Activated CD4-positive, alpha-beta memory T cell treated with anti-CD3 and anti-CD28 coated beads for 36 hours (primary cell): ENCODE measurements around the gene UBE2E2. TPM values are rescaled to one million over a fixed set of nuclear protein-coding genes. Genes with fewer than 3 reads are reported as not detected.

Experiments used
- CTCF ChIA-PET: fragments of 350-600 bp; sonication (Branson Sonifier 250); formaldehyde crosslinking; loops from one replicate; lab custom pipeline; 2021; ENCODE audit warnings: antibody characterized with exemption, inconsistent platforms; lab: Charles Lee
- POLR2A ChIA-PET: fragments of 350-600 bp; sonication (Branson Sonifier 250); formaldehyde crosslinking; loops from one replicate; lab custom pipeline; 2021; ENCODE audit warnings: antibody characterized with exemption; lab: Charles Lee
- DNase-seq: peaks from one replicate; pipeline ENCODE4 v3.0.0-alpha.2; 2020
- H3K27ac Mint-ChIP-seq: one replicate; pipeline ENCODE4 v1.8.0; 2021; ENCODE audit warnings: mixed read lengths
- H3K27me3 Mint-ChIP-seq: one replicate; pipeline ENCODE4 v1.8.0; 2021; ENCODE audit warnings: mixed read lengths
- H3K36me3 Mint-ChIP-seq: one replicate; pipeline ENCODE4 v1.8.0; 2021; ENCODE audit warnings: mixed read lengths
- H3K4me1 Mint-ChIP-seq: one replicate; pipeline ENCODE4 v1.8.0; 2021; ENCODE audit warnings: low read depth, mixed read lengths
- H3K4me3 Mint-ChIP-seq: one replicate; pipeline ENCODE4 v1.8.0; 2021; ENCODE audit warnings: mild to moderate bottlenecking, mixed read lengths
- H3K9me3 Mint-ChIP-seq: one replicate; pipeline ENCODE4 v1.8.0; 2021; ENCODE audit warnings: mixed read lengths
- intact Hi-C: fragments of 100-400 bp; cut with micrococcal nuclease; formaldehyde crosslinking; loops from one replicate; pipeline ENCODE4 v1.15.1; 2023
- total RNA-seq, 2 experiments: library from RNA; stranded (reverse); gene quantifications; one replicate each; pipeline ENCODE4 v1.2.3, GENCODE V29; 2021

UBE2E2 gene
- total RNA-seq, 2 experiments from 2014 or later, result 2.0 to 4.2 TPM

DNA sequence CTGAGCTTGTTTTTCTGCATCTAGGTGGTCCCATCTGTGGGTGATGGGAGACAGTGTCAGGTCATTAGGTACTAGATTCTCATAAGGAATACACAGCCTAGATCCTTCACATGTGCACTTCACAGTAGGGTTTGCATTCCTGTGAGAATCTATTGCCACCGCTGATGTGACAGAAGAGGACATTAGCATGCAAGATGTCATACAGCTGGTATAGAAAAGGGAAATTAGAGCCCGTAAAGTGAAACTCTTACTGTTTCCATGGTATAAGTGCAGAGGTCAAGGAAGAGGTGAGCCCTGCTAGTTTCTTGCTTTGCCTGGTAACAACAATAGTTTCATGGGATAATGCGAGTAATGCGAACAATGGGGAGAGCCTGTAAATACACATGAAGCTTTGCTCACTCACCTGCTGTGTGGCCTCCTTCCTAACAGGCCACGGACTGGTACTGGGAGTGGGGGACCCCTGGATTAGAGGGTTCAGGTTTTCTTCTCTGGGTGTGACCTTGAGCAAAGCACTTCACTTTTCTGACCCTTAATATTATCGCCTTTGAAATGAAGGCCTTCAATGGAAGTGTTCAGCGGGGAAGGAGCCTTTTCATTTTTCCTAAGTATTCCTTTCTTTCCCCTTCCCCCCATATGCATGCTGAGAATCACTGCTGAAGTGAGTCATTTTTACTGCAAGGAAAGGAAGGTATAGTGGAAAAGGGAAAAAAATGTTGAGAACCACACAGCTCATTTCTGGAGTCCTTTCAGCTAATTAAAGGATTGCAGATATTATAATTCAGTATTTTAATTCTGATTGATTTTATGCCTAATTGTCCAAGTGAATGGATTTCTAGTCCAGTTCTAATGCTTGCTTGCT is 286.4 kb downstream of the UBE2E2 start:
- intact Hi-C loops, result no loop called here
- ChIA-PET CTCF (no interaction called here), POLR2A (no interaction called here)
- no peaks in the 10 kb centered on the region for H3K27me3 Mint-ChIP-seq
- H3K9me3 Mint-ChIP-seq, result peaks cover 11% of the 10 kb centered on the region
- H3K4me1 Mint-ChIP-seq, result no peaks in the 10 kb centered on the region
- no peak overlapping the region for H3K4me3 Mint-ChIP-seq
- DNase-seq, result no peak
- no peaks in the 10 kb centered on the region for H3K36me3 Mint-ChIP-seq
- no peak overlapping the region for H3K27ac Mint-ChIP-seq

DNA sequence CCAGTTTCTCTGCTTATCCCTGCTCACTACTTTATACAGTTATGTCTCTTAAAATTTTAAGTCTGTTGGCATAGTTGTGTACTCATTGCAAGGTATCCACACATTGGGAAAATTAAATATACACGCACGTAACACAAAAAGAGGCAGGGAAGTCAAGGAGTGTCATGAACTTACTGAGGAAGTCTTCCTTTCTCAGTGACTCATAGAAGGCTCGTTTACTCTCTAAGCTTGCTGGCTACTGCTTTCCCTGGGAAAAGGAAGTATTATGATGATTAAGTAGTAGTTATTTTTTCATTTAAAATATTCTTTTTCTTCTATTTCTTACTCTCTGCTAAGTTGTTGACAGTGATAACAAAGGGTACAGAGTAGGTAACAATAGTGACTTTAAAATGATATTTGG is 287.3 kb downstream of the UBE2E2 start:
- no peak for DNase-seq
- ChIA-PET POLR2A (no interaction called here), CTCF (no interaction called here)
- Mint-ChIP-seq H3K36me3 (no peaks in the 10 kb centered on the region), H3K4me3 (no peak overlapping the region), H3K27ac (no peak overlapping the region), H3K27me3 (no peaks in the 10 kb centered on the region), H3K4me1 (no peaks in the 10 kb centered on the region), H3K9me3 (peaks cover 6% of the 10 kb centered on the region)
- intact Hi-C loops, result no loop called here

GRCh38 chr3:23492057-23492456 is 288.9 kb downstream of the UBE2E2 start:
- CTCF ChIA-PET, result no interaction called here

GRCh38 chr3:23493889-23494288 is 290.8 kb downstream of the UBE2E2 start:
- no peak for DNase-seq
- intact Hi-C loops, result no loop called here
- Mint-ChIP-seq H3K27ac (no peak overlapping the region), H3K4me1 (no peaks in the 10 kb centered on the region), H3K4me3 (no peak overlapping the region), H3K36me3 (no peaks in the 10 kb centered on the region), H3K9me3 (no peaks in the 10 kb centered on the region), H3K27me3 (no peaks in the 10 kb centered on the region)
- ChIA-PET CTCF (no interaction called here), POLR2A (no interaction called here)

More at GRCh38 chr3:23492057-23492456, 288.9 kb downstream of the UBE2E2 start:
- Mint-ChIP-seq H3K27me3 (no peaks in the 10 kb centered on the region), H3K27ac (no peak overlapping the region), H3K36me3 (no peaks in the 10 kb centered on the region), H3K9me3 (no peaks in the 10 kb centered on the region), H3K4me1 (no peaks in the 10 kb centered on the region), H3K4me3 (no peak overlapping the region)
- DNase-seq, result no peak
- intact Hi-C loops, result no loop called here
- POLR2A ChIA-PET, result no interaction called here

- POLR2A ChIA-PET, result no interaction called here
- intact Hi-C loops, result no loop called here
- CTCF ChIA-PET, result no interaction called here
These were observed 291.8 kb downstream of the UBE2E2 start for GRCh38 chr3:23494967-23495366.

GRCh38 chr3:23495507-23495906 is 292.4 kb downstream of the UBE2E2 start:
- POLR2A ChIA-PET, result no interaction called here
- DNase-seq, result no peak
- H3K27me3 Mint-ChIP-seq, result no peaks in the 10 kb centered on the region
- CTCF ChIA-PET, result no interaction called here
- H3K27ac Mint-ChIP-seq, result no peak overlapping the region
- no peaks in the 10 kb centered on the region for H3K9me3 Mint-ChIP-seq
- intact Hi-C loops, result no loop called here
- no peaks in the 10 kb centered on the region for H3K36me3 Mint-ChIP-seq
- H3K4me1 Mint-ChIP-seq, result no peaks in the 10 kb centered on the region
- no peak overlapping the region for H3K4me3 Mint-ChIP-seq

More at GRCh38 chr3:23494967-23495366, 291.8 kb downstream of the UBE2E2 start:
- no peak overlapping the region for H3K27ac Mint-ChIP-seq
- no peaks in the 10 kb centered on the region for H3K36me3 Mint-ChIP-seq
- DNase-seq, result no peak
- H3K4me1 Mint-ChIP-seq, result no peaks in the 10 kb centered on the region
- no peaks in the 10 kb centered on the region for H3K9me3 Mint-ChIP-seq
- no peaks in the 10 kb centered on the region for H3K27me3 Mint-ChIP-seq
- H3K4me3 Mint-ChIP-seq, result no peak overlapping the region

DNA sequence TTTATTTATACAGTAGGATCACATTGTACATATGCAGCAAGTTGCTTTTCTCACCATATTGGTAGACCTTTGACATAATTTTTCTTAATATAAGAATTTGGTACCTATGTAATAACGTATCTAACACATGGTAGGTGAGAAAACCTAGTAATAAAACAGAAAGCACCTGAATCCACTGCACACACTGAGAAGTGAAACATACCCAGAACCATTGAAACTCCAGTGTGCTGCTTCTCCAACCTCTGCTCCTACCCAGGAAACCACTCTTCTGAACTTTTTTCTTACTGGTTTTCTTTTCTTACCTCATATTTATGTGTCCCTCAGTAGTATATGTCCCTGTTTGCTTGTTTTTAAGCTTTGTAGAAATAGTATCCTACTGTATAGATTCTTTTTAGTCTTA is 293.0 kb downstream of the UBE2E2 start:
- Mint-ChIP-seq H3K27me3 (no peaks in the 10 kb centered on the region), H3K9me3 (no peaks in the 10 kb centered on the region), H3K27ac (no peak overlapping the region), H3K36me3 (no peaks in the 10 kb centered on the region), H3K4me1 (no peaks in the 10 kb centered on the region), H3K4me3 (no peak overlapping the region)
- ChIA-PET POLR2A (no interaction called here), CTCF (no interaction called here)
- no peak for DNase-seq
- intact Hi-C loops, result no loop called here

DNA sequence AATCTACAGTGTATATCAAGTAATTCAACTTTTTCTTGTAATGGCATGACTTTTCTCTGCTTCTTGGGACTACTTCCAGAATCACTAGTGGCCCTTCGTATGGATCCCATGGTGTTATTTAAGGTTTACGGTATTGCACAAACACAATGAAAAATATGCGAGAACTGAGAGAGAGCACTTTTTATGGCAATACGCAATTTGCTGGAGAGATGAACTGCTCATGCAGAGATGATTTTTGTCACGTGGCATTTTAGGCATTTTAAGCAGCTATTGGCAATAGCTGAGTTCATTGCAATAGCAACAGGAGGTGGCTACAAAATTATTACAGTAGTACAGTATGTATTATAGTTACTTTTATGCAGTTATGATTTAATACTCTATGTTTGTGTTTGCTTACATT is 294.0 kb downstream of the UBE2E2 start:
- Mint-ChIP-seq H3K9me3 (no peaks in the 10 kb centered on the region), H3K27me3 (no peaks in the 10 kb centered on the region), H3K27ac (no peak overlapping the region), H3K4me3 (no peak overlapping the region), H3K36me3 (no peaks in the 10 kb centered on the region), H3K4me1 (no peaks in the 10 kb centered on the region)
- ChIA-PET POLR2A (no interaction called here), CTCF (no interaction called here)
- intact Hi-C loops, result no loop called here
- DNase-seq, result no peak

DNA sequence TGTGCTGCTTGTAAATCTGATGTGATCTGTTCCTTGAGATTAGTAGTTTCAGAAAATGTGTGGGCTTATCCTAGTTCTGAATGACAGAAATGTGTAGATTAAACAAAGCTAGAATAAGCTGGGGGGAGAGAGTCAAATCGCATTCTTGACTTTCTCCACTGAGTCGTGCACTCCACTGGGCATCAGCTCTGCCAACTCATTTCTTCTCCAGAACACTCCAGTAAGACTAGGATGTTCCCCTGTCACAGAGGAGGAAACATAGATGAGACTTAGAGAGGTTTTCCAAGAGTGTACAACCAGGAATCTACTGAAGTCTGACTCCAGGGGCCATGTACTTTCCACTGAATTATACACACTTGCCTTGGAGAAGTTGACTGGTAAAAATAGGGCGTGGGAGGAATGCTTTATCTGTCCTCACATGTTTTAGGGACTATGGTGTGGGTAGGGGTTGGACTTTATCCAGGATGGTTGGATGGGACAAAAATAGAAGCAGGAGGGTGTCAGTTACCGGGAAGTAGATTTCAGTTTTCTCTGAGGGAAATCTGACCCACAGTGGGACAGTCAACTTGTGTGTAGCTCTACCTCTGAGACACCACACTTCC is 298.2 kb downstream of the UBE2E2 start:
- POLR2A ChIA-PET, result no interaction called here
- Mint-ChIP-seq H3K27me3 (no peaks in the 10 kb centered on the region), H3K27ac (no peak overlapping the region), H3K4me1 (no peaks in the 10 kb centered on the region), H3K9me3 (no peaks in the 10 kb centered on the region), H3K4me3 (no peak overlapping the region), H3K36me3 (no peaks in the 10 kb centered on the region)
- intact Hi-C loops, result no loop called here
- no peak for DNase-seq
- CTCF ChIA-PET, result no interaction called here

GRCh38 chr3:23508464-23508863 is 305.3 kb downstream of the UBE2E2 start:
- ChIA-PET POLR2A (no interaction called here), CTCF (no interaction called here)
- H3K27ac Mint-ChIP-seq, result no peak overlapping the region
- peaks cover 5% of the 10 kb centered on the region for H3K9me3 Mint-ChIP-seq
- no peaks in the 10 kb centered on the region for H3K4me1 Mint-ChIP-seq
- H3K27me3 Mint-ChIP-seq, result no peaks in the 10 kb centered on the region
- intact Hi-C loops, result no loop called here
- H3K36me3 Mint-ChIP-seq, result no peaks in the 10 kb centered on the region
- no peak for DNase-seq
- no peak overlapping the region for H3K4me3 Mint-ChIP-seq

DNA sequence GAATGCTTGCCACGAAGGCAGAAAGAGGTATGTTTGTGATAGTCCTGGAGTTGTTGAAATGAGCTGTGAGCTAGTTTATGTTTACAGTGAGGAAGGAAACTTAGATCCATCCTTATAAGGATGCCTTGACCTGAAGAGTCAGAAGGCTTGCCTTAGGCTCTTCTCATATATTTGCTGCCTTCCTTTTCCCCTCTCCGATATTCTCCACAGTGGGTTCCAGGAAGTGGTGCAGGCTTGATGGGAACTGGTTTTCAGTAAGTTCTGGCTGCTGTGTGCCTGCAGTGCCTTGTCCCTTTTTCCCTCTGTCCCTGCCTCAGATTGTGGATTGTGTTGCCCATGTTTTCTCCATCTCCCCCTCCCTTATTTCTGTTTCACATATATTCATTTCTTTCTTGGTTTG is 315.3 kb downstream of the UBE2E2 start:
- Mint-ChIP-seq H3K4me1 (no peaks in the 10 kb centered on the region), H3K4me3 (no peak overlapping the region), H3K27me3 (no peaks in the 10 kb centered on the region), H3K27ac (no peak overlapping the region), H3K36me3 (no peaks in the 10 kb centered on the region), H3K9me3 (no peaks in the 10 kb centered on the region)
- ChIA-PET POLR2A (no interaction called here), CTCF (interaction anchor here (1.1 kb wide), 1 partner anchor 95 kb away, joined by 4 read pairs; no protein-coding TSS in a partner anchor)
- intact Hi-C loops, result no loop called here
- no peak for DNase-seq

DNA sequence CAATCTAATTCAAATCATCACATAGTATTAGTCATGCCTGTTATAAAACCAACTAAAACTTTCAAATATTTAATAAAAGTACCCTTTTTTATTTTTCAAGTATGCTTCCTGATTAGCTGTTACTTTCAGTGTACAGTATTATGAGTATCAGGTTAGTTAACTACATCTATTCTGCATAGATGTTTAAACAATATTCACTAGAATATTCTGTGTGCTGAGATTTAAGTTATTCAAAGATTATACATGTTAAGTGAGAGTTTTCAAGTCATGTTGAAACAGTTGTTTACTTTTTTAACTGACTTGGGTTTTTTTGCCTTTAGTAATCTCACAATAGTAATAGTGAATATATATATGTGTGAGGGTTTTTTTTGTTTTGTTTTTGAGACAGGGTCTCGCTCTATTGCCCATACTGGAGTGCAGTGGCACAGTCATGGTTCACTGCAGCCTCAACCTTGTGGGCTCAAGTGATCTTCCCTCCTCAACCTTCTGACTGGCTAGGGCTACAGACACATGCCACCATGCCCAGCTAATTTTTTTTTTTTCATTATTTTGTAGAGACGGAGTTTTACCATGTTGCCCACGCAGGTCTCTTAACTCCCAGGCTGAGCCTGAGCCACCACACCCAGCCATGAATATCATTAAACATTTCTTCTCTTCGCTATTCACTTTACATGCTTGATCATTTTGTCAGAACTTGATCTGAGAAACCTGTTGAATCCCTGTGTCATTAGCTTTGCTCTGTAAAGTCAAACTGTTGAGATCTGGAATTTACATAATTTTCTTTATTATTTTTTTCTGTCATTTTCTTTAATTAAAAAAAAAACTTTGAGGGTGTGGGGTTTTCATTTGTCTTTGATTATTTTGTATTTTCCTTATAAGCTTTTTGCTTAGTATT is 316.4 kb downstream of the UBE2E2 start:
- intact Hi-C loops, result no loop called here
- POLR2A ChIA-PET, result no interaction called here
- CTCF ChIA-PET, result interaction anchor here (0.6 to 1.1 kb wide), 3 partner anchors 79 to 197 kb away, joined by 3 to 4 read pairs (median 4); no protein-coding TSS in a partner anchor
- no peaks in the 10 kb centered on the region for H3K27me3 Mint-ChIP-seq
- H3K4me3 Mint-ChIP-seq, result no peak overlapping the region
- DNase-seq, result no peak
- no peaks in the 10 kb centered on the region for H3K9me3 Mint-ChIP-seq
- H3K36me3 Mint-ChIP-seq, result no peaks in the 10 kb centered on the region
- H3K27ac Mint-ChIP-seq, result no peak overlapping the region
- H3K4me1 Mint-ChIP-seq, result no peaks in the 10 kb centered on the region
